Endothelial cell of umbilical vein (primary cell): ENCODE results near the gene EDEM3. TPM values are rescaled to one million over a fixed set of nuclear protein-coding genes. Genes with fewer than 3 reads are reported as not detected.

ENCODE experiments used
- BruUV-seq: library from RNA; stranded (reverse); fragments of 400-500 nt; replicated peaks from 2 replicates; lab custom pipeline; 2021; lab: Mats Ljungman, UMichigan
- CTCF ChIA-PET: fragments of 300-600, 350-600 bp; sonication (Branson Sonifier 250); formaldehyde crosslinking; loops from one replicate; lab custom pipeline; 2021; ENCODE audit warnings: antibody characterized with exemption, inconsistent platforms; lab: Charles Lee
- POLR2A ChIA-PET: fragments of 300-600, 350-600 bp; sonication (Branson Sonifier 250); formaldehyde crosslinking; loops from one replicate; lab custom pipeline; 2021; ENCODE audit warnings: antibody characterized with exemption, inconsistent platforms; lab: Charles Lee
- DNase-seq: peaks from one replicate; pipeline ENCODE4 v3.0.0-alpha.2; 2011; ENCODE audit warnings: low read depth, low spot score
- FAIRE-seq: peaks from 2 replicates; lab custom pipeline; 2011; peaks lifted over from hg19 to GRCh38; lab: Jason Lieb, UNC
- H2AFZ ChIP-seq: 2 replicates; pipeline ENCODE4 v1.6.0; 2012; ENCODE audit warnings: low read depth, low read length, control low read depth, inconsistent platforms
- H3K27ac ChIP-seq: 2 replicates; pipeline ENCODE4 v1.5.1; 2011; ENCODE audit warnings: low read depth, mild to moderate bottlenecking, control low read depth, low read length, moderate library complexity; ENCODE audit not compliant: insufficient read depth
- H3K27me3 ChIP-seq, 2 experiments: 2 replicates each; pipeline versions ENCODE4 v1.6.0 to v1.6.1; 2011; ENCODE audit warnings: low read length in 2 of 2, mixed read lengths in 1 of 2; ENCODE audit not compliant: control insufficient read depth in 2 of 2, insufficient read depth in 2 of 2
- H3K36me3 ChIP-seq, 2 experiments: 2 replicates in 1 of 2; 3 replicates in 1 of 2; pipeline ENCODE4 v1.5.1; 2011; ENCODE audit warnings: low read length in 2 of 2, mild to moderate bottlenecking in 1 of 2, moderate library complexity in 1 of 2; ENCODE audit not compliant: control insufficient read depth in 2 of 2, insufficient read depth in 2 of 2; ENCODE audit errors: extremely low read depth in 1 of 2
- H3K4me1 ChIP-seq: 3 replicates; pipeline ENCODE4 v1.5.1; 2011; ENCODE audit warnings: mild to moderate bottlenecking, low read length; ENCODE audit not compliant: control insufficient read depth, insufficient read depth; ENCODE audit errors: extremely low read depth
- H3K4me2 ChIP-seq: 2 replicates; pipeline ENCODE4 v1.6.1; 2011; ENCODE audit warnings: low read length, control low read depth, mixed read lengths; ENCODE audit not compliant: insufficient read depth
- H3K4me3 ChIP-seq, 3 experiments: fragments of 200-600 bp in 1 of 3; sonication (generic), shearing (Covaris generic) in 1 of 3; replicated peaks in 1 of 3; 2 replicates each; pipeline ENCODE4 v1.5.1; 2011 to 2016; ENCODE audit warnings: control low read depth in 3 of 3, low read length in 3 of 3, mild to moderate bottlenecking in 2 of 3, inconsistent platforms in 1 of 3, low read depth in 1 of 3, moderate library complexity in 1 of 3; ENCODE audit not compliant: insufficient read depth in 1 of 3
- H3K79me2 ChIP-seq: 2 replicates; pipeline ENCODE4 v1.6.0; 2012; ENCODE audit warnings: low read length, inconsistent platforms; ENCODE audit not compliant: control insufficient read depth, insufficient read depth
- H3K9ac ChIP-seq: replicated peaks from 2 replicates; pipeline ENCODE3; 2011; ENCODE audit warnings: low read length, control low read depth; ENCODE audit not compliant: insufficient read depth; ENCODE audit errors: extremely low read depth
- H3K9me1 ChIP-seq: replicated peaks from 3 replicates; pipeline ENCODE4 v1.6.0; 2011; ENCODE audit warnings: mild to moderate bottlenecking, low read length; ENCODE audit not compliant: control insufficient read depth, insufficient read depth; ENCODE audit errors: extremely low read depth
- H3K9me3 ChIP-seq: replicated peaks from 2 replicates; pipeline ENCODE4 v1.5.1; 2012; ENCODE audit warnings: low read length, inconsistent platforms; ENCODE audit not compliant: control insufficient read depth, insufficient read depth
- H4K20me1 ChIP-seq: replicated peaks from 2 replicates; pipeline ENCODE3; 2011; ENCODE audit warnings: mild to moderate bottlenecking, low read length; ENCODE audit not compliant: control insufficient read depth, insufficient read depth; ENCODE audit errors: extremely low read depth
- EZH2 ChIP-seq: IDR thresholded peaks from 2 replicates; pipeline ENCODE4 v1.6.1; 2012; ENCODE audit warnings: borderline replicate concordance, low read depth, mild to moderate bottlenecking, moderate library complexity, low read length, inconsistent platforms; ENCODE audit not compliant: severe bottlenecking
- FOS ChIP-seq: IDR thresholded peaks from 2 replicates; pipeline ENCODE4 v1.6.1; 2011; ENCODE audit warnings: mild to moderate bottlenecking, low read length, moderate library complexity, borderline replicate concordance; ENCODE audit not compliant: insufficient read depth
- GATA2 ChIP-seq: IDR thresholded peaks from 2 replicates; pipeline ENCODE4 v1.7.0; 2011; ENCODE audit warnings: low read depth, mild to moderate bottlenecking, moderate library complexity, mixed read lengths, low read length; ENCODE audit not compliant: insufficient read length, insufficient read depth
- JUN ChIP-seq: IDR thresholded peaks from 2 replicates; pipeline ENCODE4 v1.6.1; 2011; ENCODE audit warnings: borderline replicate concordance, low read depth; ENCODE audit not compliant: insufficient read length, insufficient read depth
- MYC ChIP-seq: IDR thresholded peaks from one replicate; pipeline ENCODE4 v1.6.1; 2011; ENCODE audit warnings: mild to moderate bottlenecking, low read depth, low read length
- POLR2A ChIP-seq: IDR thresholded peaks from 2 replicates; pipeline ENCODE4 v1.6.1; 2012; ENCODE audit warnings: low read depth, mild to moderate bottlenecking, control low read depth, low read length
- POLR2AphosphoS5 ChIP-seq: IDR thresholded peaks from 2 replicates; pipeline ENCODE4 v1.6.1; 2012; ENCODE audit warnings: low read depth, mild to moderate bottlenecking, control low read depth, low read length, moderate library complexity; ENCODE audit not compliant: insufficient read depth
- dilution Hi-C: fragments of 300-500 bp; cut with MboI; formaldehyde crosslinking; loops from one replicate; pipeline ENCODE4 v1.15.0; 2019; ENCODE audit warnings: low sequenced_read_pairs; ENCODE audit not compliant: extremely low pct_ligation_motif_present
- intact Hi-C: fragments of 100-400 bp; cut with micrococcal nuclease; formaldehyde crosslinking; loops from one replicate; pipeline ENCODE4 v1.10.0; 2022
- polyA plus RNA-seq, 4 experiments: library from polyadenylated mRNA; depleted of rRNA in 3 of 4; stranded (reverse) in 3 of 4; unstranded in 1 of 4; fragments of >200 nt; gene quantifications; 2 replicates each; pipeline versions ENCODE4 v1.2.1 to v1.2.3, GENCODE V29; 2011 to 2012; ENCODE audit warnings: missing spikeins in 1 of 4
- total RNA-seq: library from RNA; stranded (reverse); gene quantifications from 2 replicates; pipeline ENCODE4 v1.2.3, GENCODE V29; 2021
- TF ChIP-seq, protein P1 (sequence below): IDR thresholded peaks from 2 replicates; pipeline ENCODE4 v1.6.1; 2011; ENCODE audit not compliant: insufficient read depth, insufficient read length
- TF ChIP-seq, protein P2 (sequence below), 2 donors: IDR thresholded peaks; 1 replicate in 1 of 2; 2 replicates in 1 of 2; pipeline ENCODE4 v1.5.1; 2011; ENCODE audit warnings: low read length in 2 of 2, mild to moderate bottlenecking in 2 of 2, moderate library complexity in 2 of 2, control low read depth in 1 of 2, inconsistent platforms in 1 of 2, low read depth in 1 of 2; ENCODE audit not compliant: insufficient read depth in 1 of 2; ENCODE audit errors: extremely low read depth in 1 of 2

EDEM3 gene
- total and polyA plus RNA-seq, 2 donors (not counting 3 experiments of a cell fraction or from before 2014, with no cell fraction given), result 6.6 to 26.3 TPM

DNA sequence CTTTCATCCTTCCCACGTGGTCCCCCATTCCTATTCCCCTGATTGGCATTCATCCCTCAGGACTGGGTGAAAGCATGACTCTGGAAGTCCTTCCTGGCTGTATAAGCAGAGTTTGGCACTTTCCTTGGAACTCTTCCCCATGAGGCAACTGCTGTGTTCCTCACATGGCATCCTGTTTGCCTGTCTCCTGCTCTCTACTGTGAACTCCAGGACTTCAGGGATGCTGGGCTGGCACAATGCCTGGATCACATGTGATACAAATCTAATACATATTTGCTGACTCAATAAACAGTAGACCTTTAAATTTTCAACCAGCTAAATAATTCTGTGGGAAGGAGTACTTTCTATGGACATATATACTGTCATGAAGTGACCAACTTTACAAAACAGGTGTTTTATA is 46.8 kb upstream of the EDEM3 start:
- Histone ChIP-seq H3K36me3 (no peaks in the 10 kb centered on the region), H3K27ac (no peak overlapping the region), H3K9me3 (no peaks in the 10 kb centered on the region), H3K79me2 (no peaks in the 10 kb centered on the region), H2AFZ (no peak overlapping the region), H3K4me2 (no peak overlapping the region), H3K9ac (no peak overlapping the region), H3K4me1 (peaks cover 4% of the 10 kb centered on the region), H4K20me1 (no peaks in the 10 kb centered on the region), H3K9me1 (no peaks in the 10 kb centered on the region), H3K27me3 (no peaks in the 10 kb centered on the region), H3K4me3 (no peak overlapping the region)
- FAIRE-seq (peak; percentile 66), DNase-seq (peak; percentile 86)
- no peak for TF ChIP-seq EZH2
- no peak for TF ChIP-seq POLR2A
- TF ChIP-seq JUN, result no peak
- no peak for TF ChIP-seq POLR2AphosphoS5
- TF ChIP-seq FOS, result no peak
- TF ChIP-seq, protein P1, sequence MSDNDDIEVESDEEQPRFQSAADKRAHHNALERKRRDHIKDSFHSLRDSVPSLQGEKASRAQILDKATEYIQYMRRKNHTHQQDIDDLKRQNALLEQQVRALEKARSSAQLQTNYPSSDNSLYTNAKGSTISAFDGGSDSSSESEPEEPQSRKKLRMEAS, result no peak
- TF ChIP-seq GATA2, result no peak
- TF ChIP-seq, protein P2, sequence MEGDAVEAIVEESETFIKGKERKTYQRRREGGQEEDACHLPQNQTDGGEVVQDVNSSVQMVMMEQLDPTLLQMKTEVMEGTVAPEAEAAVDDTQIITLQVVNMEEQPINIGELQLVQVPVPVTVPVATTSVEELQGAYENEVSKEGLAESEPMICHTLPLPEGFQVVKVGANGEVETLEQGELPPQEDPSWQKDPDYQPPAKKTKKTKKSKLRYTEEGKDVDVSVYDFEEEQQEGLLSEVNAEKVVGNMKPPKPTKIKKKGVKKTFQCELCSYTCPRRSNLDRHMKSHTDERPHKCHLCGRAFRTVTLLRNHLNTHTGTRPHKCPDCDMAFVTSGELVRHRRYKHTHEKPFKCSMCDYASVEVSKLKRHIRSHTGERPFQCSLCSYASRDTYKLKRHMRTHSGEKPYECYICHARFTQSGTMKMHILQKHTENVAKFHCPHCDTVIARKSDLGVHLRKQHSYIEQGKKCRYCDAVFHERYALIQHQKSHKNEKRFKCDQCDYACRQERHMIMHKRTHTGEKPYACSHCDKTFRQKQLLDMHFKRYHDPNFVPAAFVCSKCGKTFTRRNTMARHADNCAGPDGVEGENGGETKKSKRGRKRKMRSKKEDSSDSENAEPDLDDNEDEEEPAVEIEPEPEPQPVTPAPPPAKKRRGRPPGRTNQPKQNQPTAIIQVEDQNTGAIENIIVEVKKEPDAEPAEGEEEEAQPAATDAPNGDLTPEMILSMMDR (IDR thresholded peaks at IDR 0.05; ENCODE audit: extremely low read depth in 1 of 2, insufficient read depth in 1 of 2, low read depth in 1 of 2, low read length in 2 of 2), result no peak
- no peak for TF ChIP-seq MYC
- dilution Hi-C loops (no loop called here), intact Hi-C loops (no loop called here)
- no TSS peak for BruUV-seq
- ChIA-PET POLR2A (interaction anchor here (1.6 kb wide), 1 partner anchor 9 kb away, joined by 3 read pairs; no protein-coding TSS in a partner anchor), CTCF (interaction anchor here (0.5 to 3.6 kb wide), 8 partner anchors 8 to 879 kb away, joined by 3 to 24 read pairs (median 4); no protein-coding TSS in a partner anchor)
